ENCODE data around the gene PBX1. TPM values are rescaled to one million over a fixed set of nuclear protein-coding genes. Genes with fewer than 3 reads are reported as not detected.

Gene PBX1
- total RNA-seq, 1 donor from 2014 or later = 44.2 TPM

DNA sequence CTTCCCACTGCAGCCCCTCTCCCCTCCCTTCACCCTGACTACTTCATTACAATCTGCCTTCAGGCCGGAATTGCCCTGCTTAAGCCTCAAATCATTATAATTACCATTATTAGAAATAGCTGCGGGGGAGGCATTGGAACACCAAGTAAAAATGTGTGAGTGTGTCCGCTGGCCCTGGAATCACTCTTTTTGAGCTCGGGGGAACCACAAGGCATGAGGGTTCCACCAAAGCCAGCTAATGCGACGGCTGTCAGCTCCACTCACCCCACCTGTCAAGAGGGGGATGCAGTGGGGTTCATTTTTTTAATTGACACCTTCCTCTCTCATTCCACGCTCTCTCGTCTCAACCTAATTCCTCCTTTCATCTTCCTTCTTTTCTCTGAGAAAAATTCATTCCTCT is 177.2 kb downstream of the PBX1 start:
- Mint-ChIP-seq H3K4me3 (ENCODE audit: unreplicated experiment) (no peak overlapping the region), H3K9me3 (ENCODE audit: unreplicated experiment) (no peaks in the 10 kb centered on the region), H3K4me1 (ENCODE audit: unreplicated experiment) (no peaks in the 10 kb centered on the region), H3K36me3 (ENCODE audit: low read depth, unreplicated experiment) (no peaks in the 10 kb centered on the region), H3K27me3 (ENCODE audit: unreplicated experiment) (no peaks in the 10 kb centered on the region), H3K27ac (ENCODE audit: unreplicated experiment) (no peak overlapping the region)
- TF ChIP-seq, protein P1, sequence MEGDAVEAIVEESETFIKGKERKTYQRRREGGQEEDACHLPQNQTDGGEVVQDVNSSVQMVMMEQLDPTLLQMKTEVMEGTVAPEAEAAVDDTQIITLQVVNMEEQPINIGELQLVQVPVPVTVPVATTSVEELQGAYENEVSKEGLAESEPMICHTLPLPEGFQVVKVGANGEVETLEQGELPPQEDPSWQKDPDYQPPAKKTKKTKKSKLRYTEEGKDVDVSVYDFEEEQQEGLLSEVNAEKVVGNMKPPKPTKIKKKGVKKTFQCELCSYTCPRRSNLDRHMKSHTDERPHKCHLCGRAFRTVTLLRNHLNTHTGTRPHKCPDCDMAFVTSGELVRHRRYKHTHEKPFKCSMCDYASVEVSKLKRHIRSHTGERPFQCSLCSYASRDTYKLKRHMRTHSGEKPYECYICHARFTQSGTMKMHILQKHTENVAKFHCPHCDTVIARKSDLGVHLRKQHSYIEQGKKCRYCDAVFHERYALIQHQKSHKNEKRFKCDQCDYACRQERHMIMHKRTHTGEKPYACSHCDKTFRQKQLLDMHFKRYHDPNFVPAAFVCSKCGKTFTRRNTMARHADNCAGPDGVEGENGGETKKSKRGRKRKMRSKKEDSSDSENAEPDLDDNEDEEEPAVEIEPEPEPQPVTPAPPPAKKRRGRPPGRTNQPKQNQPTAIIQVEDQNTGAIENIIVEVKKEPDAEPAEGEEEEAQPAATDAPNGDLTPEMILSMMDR (IDR thresholded peaks at IDR 0.05; ENCODE audit: unreplicated experiment) = no peak
- DNase-seq (ENCODE audit: low spot score) = no peak

DNA sequence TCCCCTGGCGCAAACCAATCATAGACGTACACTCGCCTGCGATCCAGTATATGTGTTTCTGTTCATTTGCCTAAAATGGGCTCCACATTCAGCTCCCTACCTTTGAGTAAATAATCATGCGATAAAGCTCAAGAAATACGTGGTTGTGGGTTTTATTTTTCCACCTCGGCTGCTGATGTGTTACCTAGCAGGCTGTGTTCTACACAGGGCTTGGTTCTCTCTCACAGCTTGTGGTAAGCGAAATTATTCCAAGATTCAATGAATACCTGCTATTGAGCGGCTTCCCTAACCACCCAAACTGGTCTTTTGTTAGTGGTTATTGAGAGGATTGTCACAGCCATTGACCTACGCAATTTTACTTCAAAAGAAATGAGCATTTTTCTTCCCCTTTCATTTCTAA is 180.2 kb downstream of the PBX1 start:
- Mint-ChIP-seq H3K36me3 (ENCODE audit: low read depth, unreplicated experiment) (no peaks in the 10 kb centered on the region), H3K27me3 (ENCODE audit: unreplicated experiment) (no peaks in the 10 kb centered on the region), H3K4me1 (ENCODE audit: unreplicated experiment) (no peaks in the 10 kb centered on the region), H3K4me3 (ENCODE audit: unreplicated experiment) (no peak overlapping the region), H3K27ac (ENCODE audit: unreplicated experiment) (no peak overlapping the region), H3K9me3 (ENCODE audit: unreplicated experiment) (no peaks in the 10 kb centered on the region)
- DNase-seq (ENCODE audit: low spot score) = no peak
- TF ChIP-seq, protein P1 (IDR thresholded peaks at IDR 0.05; ENCODE audit: unreplicated experiment) = no peak

DNA sequence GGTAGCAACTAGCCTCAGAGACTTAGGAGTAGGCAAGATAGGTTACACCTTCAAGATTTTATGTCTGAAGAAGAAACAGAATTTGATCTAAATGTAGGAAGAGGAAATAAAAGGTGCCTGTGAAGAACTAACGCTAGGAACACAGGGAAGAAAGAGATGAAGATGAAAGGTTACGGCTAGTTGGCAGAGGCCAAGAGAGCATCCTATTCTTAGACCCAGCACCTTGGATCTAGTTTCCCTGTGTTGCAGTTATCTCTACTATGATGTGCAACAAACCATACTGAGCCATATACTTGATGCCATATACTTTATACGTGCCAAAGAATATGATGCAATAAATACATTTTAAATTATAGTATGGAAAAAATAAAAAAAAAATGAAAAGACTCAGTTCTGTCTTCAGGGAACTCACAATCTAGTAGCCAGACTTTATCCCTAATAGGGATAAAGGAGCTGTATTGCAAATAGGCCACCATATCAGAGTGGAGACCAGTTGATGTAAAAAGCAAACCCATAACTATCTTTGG is 181.1 kb downstream of the PBX1 start:
- H3K27ac Mint-ChIP-seq (ENCODE audit: unreplicated experiment) = no peak overlapping the region
- H3K4me1 Mint-ChIP-seq (ENCODE audit: unreplicated experiment) = no peaks in the 10 kb centered on the region
- H3K27me3 Mint-ChIP-seq (ENCODE audit: unreplicated experiment) = no peaks in the 10 kb centered on the region
- no peaks in the 10 kb centered on the region for H3K36me3 Mint-ChIP-seq (ENCODE audit: low read depth, unreplicated experiment)
- H3K4me3 Mint-ChIP-seq (ENCODE audit: unreplicated experiment) = no peak overlapping the region
- no peaks in the 10 kb centered on the region for H3K9me3 Mint-ChIP-seq (ENCODE audit: unreplicated experiment)
- TF ChIP-seq, protein P1 (IDR thresholded peaks at IDR 0.05; ENCODE audit: unreplicated experiment) = no peak
- DNase-seq (ENCODE audit: low spot score) = no peak

DNA sequence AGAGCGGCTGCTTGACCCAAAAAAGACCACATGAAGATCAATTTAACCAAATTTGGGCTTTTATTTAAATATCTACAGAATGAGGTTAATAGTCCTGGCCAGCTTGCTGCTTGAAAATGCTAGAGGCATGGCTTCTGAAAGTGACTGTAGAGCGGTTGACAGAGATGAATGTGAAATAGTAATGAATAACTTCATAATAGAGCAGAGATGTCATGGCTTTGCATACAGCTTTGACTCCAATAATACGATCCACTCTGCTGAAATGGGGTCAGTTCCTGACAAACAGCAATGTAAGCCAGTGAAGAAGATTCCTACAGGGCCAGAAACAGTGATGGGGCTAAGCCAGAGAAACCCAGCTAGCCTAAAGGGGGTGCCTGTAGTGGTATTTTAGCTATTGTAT is 183.8 kb downstream of the PBX1 start:
- no peak for DNase-seq (ENCODE audit: low spot score)
- no peaks in the 10 kb centered on the region for H3K36me3 Mint-ChIP-seq (ENCODE audit: low read depth, unreplicated experiment)
- no peak overlapping the region for H3K27ac Mint-ChIP-seq (ENCODE audit: unreplicated experiment)
- H3K4me1 Mint-ChIP-seq (ENCODE audit: unreplicated experiment) = no peaks in the 10 kb centered on the region
- H3K9me3 Mint-ChIP-seq (ENCODE audit: unreplicated experiment) = no peaks in the 10 kb centered on the region
- no peaks in the 10 kb centered on the region for H3K27me3 Mint-ChIP-seq (ENCODE audit: unreplicated experiment)
- no peak overlapping the region for H3K4me3 Mint-ChIP-seq (ENCODE audit: unreplicated experiment)
- TF ChIP-seq, protein P1 (IDR thresholded peaks at IDR 0.05; ENCODE audit: unreplicated experiment) = no peak

DNA sequence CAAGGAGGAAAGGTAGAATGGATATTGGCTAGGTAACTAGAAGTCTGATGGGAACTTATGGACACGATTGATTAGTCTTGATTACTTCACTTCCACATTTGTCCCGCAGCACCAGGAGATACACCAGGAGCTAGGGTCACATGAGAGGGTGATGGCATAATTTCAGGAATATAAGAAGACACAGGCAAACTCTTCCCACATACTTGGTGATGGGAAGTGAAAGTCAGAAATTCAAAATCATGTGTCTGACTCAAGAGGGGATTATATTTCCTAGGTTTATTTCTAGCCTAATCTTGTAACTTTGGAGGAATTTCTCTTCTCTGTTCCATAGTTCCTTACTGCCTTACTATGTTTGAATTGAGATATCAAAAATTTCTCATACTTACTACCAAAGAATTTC is 185.0 kb downstream of the PBX1 start:
- H3K27ac Mint-ChIP-seq (ENCODE audit: unreplicated experiment) = no peak overlapping the region
- H3K4me1 Mint-ChIP-seq (ENCODE audit: unreplicated experiment) = no peaks in the 10 kb centered on the region

More for the DNA sequence above, 185.0 kb downstream of the PBX1 start:
- no peak for DNase-seq (ENCODE audit: low spot score)
- Mint-ChIP-seq H3K4me3 (ENCODE audit: unreplicated experiment) (no peak overlapping the region), H3K36me3 (ENCODE audit: low read depth, unreplicated experiment) (no peaks in the 10 kb centered on the region), H3K9me3 (ENCODE audit: unreplicated experiment) (no peaks in the 10 kb centered on the region), H3K27me3 (ENCODE audit: unreplicated experiment) (peaks cover 1% of the 10 kb centered on the region)
- TF ChIP-seq, protein P1 (IDR thresholded peaks at IDR 0.05; ENCODE audit: unreplicated experiment) = no peak
